ENCODE measurements around the gene AGPAT3. TPM values are rescaled to one million over a fixed set of nuclear protein-coding genes. Genes with fewer than 3 reads are reported as not detected.

The AGPAT3 gene
- total RNA-seq, 1 experiment from 2014 or later = 13.0 TPM

GRCh38 chr21:43997766-43998742, 133.0 kb downstream of the AGPAT3 start:
- no CpG with 5 or more reads among the region's 5 CpGs for WGBS (ENCODE audit: extremely low coverage, insufficient read length, low lambda C conversion rate)
- Histone ChIP-seq H3K23ac (ENCODE audit: insufficient read length, low read depth, low read length) (no peak overlapping the region), H3K18ac (ENCODE audit: insufficient read length, low read depth, low read length) (no peak overlapping the region), H3K79me2 (ENCODE audit: insufficient read depth, low read length) (no peaks in the 10 kb centered on the region), H3K27ac (ENCODE audit: insufficient read length, low read depth, low read length) (no peak overlapping the region), H3K4me1 (ENCODE audit: insufficient read depth, low read length) (no peaks in the 10 kb centered on the region), H3K4me2 (ENCODE audit: insufficient read depth, insufficient read length, low read length) (no peak overlapping the region), H4K91ac (ENCODE audit: insufficient read length, low read depth, low read length) (no peak overlapping the region), H2BK5ac (ENCODE audit: insufficient read length, low read length) (no peak overlapping the region), H3K14ac (ENCODE audit: insufficient read depth, low read length) (no peak overlapping the region), H3K27me3 (ENCODE audit: insufficient read depth, low read length) (no peaks in the 10 kb centered on the region), H3T11ph (ENCODE audit: low read length) (no peak overlapping the region), H2BK12ac (ENCODE audit: insufficient read length, low read depth, low read length) (no peak overlapping the region), H2BK120ac (ENCODE audit: low read depth, low read length, poor library complexity, severe bottlenecking) (no peak overlapping the region), H3K4ac (ENCODE audit: low read depth, low read length) (no peak overlapping the region), H4K5ac (ENCODE audit: insufficient read length, low read depth, low read length) (no peak overlapping the region), H2AK5ac (ENCODE audit: insufficient read length, low read length) (no peak overlapping the region), H3K56ac (ENCODE audit: insufficient read length, low read depth, low read length) (no peak overlapping the region), H3K23me2 (ENCODE audit: insufficient read length, low read depth, low read length, poor library complexity, severe bottlenecking) (no peaks in the 10 kb centered on the region), H3K9me3 (ENCODE audit: control insufficient read depth, low read depth, low read length) (no peaks in the 10 kb centered on the region), H3K79me1 (ENCODE audit: insufficient read depth, low read depth, low read length, poor library complexity, severe bottlenecking) (no peaks in the 10 kb centered on the region), H4K20me1 (ENCODE audit: control insufficient read depth, insufficient read depth, insufficient read length) (no peaks in the 10 kb centered on the region), H3K9ac (ENCODE audit: extremely low read depth, insufficient read length, low read length) (no peak overlapping the region), H2AFZ (ENCODE audit: low read length) (no peak overlapping the region), H2BK15ac (ENCODE audit: low read depth, low read length) (no peak overlapping the region), H2BK20ac (ENCODE audit: low read depth, low read length, poor library complexity, severe bottlenecking) (no peak overlapping the region), H4K8ac (replicated peaks; ENCODE audit: insufficient read length, low read depth, low read length) (no peak overlapping the region)
- no peak for DNase-seq
- Mint-ChIP-seq H3K9me3 (no peaks in the 10 kb centered on the region), H3K4me1 (no peaks in the 10 kb centered on the region), H3K4me3 (no peak overlapping the region), H3K27me3 (ENCODE audit: low read depth) (no peaks in the 10 kb centered on the region; the same call in 1 of the 2 replicates), H3K27ac (no peak overlapping the region), H3K36me3 (ENCODE audit: insufficient read depth in 1 of 3, low read depth in 3 of 3) (no peaks in the 10 kb centered on the region)
- no peak for TF ChIP-seq CTCF (conservative IDR thresholded peaks at IDR 0.05)
